Measurements from ENCODE around the gene CDKN2B-AS1. TPM values are rescaled to one million over a fixed set of nuclear protein-coding genes. Genes with fewer than 3 reads are reported as not detected.
A peak's percentile ranks its signal among the peaks of the same experiment; 100 is the strongest.

Gene CDKN2B-AS1
- total RNA-seq, 1 donor, result not detected

- DNase-seq (ENCODE audit: low read depth in 2 of 3, low spot score in 2 of 3), result no peak
Observed at GRCh38 chr9:22147813-22148527, 153.4 kb downstream of the CDKN2B-AS1 start.

- no peak for DNase-seq (ENCODE audit: low read depth in 2 of 3, low spot score in 2 of 3)
Observed at GRCh38 chr9:22148528-22148875, 153.9 kb downstream of the CDKN2B-AS1 start.

DNA sequence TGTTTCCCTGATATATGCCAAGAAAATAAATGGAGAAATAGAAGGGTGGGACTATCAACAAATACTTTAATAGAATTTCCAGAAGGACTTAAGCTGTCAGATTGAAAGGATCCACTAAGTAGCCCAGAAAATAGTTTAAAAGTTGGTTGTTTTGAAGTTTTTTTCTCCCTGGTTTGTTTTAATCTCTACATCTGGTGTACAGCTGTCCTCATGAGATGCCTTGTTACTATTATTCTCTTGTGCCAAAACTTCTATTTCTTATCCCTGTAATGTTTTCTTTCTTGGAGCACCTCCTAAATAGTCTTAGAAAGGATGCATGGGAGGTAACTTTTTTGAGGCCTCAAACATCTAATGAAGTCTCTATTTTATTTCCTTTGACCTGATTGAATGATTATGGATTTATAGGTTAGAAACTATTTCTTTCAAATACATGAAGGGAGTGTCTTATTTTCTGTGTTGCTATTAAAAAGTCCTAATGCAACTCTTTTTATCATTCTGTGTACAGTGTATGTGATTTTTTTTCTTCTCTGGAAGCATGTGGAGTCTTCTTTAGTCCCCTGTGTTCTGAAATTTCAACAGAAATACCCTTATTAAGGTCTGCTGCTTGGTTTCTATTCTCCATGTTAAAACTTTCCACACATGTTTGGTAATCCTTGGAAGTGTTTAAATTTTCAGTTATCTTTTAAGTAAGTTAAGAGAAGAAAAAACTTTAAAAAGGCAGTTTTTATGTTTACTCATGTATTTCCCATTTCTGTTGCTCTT lies 154.5 kb downstream of the CDKN2B-AS1 start:
- DNase-seq (ENCODE audit: low read depth in 2 of 3, low spot score in 2 of 3), result no peak

- DNase-seq (ENCODE audit: low read depth in 2 of 3, low spot score in 2 of 3), result no peak
Observed at GRCh38 chr9:22154064-22154463, 159.5 kb downstream of the CDKN2B-AS1 start.

GRCh38 chr9:22156586-22156985 lies 162.0 kb downstream of the CDKN2B-AS1 start:
- DNase-seq (ENCODE audit: low read depth in 2 of 3, low spot score in 2 of 3), result no peak

DNA sequence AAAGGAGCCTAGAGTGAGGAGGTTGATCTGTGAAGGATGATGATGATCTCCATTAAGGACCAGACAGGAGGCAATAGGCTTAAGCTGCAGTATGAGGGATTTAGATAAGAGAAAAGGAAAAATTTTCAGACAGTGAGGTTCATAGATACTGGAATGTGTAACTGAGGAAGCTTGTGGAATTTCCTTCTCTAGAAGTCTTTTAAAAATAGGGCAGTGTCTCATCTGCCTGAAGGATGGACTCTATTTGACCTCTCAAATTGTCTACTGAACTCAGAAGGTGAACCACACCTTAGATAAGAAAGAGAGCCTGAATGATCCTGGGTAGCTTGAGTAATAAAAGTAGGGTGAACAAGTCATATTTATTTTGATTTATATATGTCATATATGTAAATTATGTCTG lies 162.7 kb downstream of the CDKN2B-AS1 start:
- DNase-seq (ENCODE audit: low read depth in 2 of 3, low spot score in 2 of 3), result no peak

GRCh38 chr9:22157828-22158227 lies 163.2 kb downstream of the CDKN2B-AS1 start:
- no peak for DNase-seq (ENCODE audit: low read depth in 2 of 3, low spot score in 2 of 3)

GRCh38 chr9:22158271-22158670 lies 163.7 kb downstream of the CDKN2B-AS1 start:
- no peak for DNase-seq (ENCODE audit: low read depth in 2 of 3, low spot score in 2 of 3)

DNA sequence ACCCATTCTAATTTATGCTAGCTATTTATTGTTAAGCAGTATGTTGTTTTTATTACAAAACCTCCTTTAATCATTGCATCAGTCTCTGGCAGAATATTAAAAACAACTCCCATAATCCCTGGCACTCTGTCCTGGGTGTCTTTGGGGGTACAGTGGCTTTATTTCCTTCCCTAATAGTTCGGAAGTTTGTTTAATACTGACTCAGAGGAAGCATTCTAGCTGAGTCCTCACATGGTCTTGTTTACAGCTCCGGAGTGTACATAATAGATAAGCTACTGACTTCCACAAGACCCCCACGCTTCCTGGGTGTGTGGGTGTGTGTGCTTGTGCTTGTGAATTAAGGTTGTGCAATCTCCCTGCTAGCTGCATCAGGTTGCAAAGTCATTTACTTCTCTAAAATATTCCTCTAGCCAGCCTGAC lies 164.3 kb downstream of the CDKN2B-AS1 start:
- DNase-seq (ENCODE audit: low read depth in 2 of 3, low spot score in 2 of 3), result peak in 2 of 3 donors; percentile 13 to 21

DNA sequence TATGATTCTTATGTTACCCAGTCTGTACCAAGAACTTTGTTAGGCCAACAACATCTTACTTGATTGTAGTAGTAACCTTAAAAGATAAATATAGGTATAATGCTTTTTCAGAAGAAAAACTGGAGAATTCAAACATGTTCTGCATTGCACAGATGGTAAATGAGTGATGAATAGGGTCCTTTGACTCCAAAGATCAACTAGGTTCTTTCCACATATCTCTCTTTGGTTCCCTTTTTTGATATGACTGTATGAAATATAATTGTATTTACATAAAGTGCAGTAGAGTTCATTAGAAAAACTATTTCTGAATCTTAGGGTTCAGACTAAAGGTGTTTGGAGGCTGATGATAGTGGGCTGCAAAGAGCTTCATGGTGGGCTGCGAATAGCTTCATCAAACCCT lies 165.0 kb downstream of the CDKN2B-AS1 start:
- DNase-seq (ENCODE audit: low read depth in 2 of 3, low spot score in 2 of 3), result no peak

- DNase-seq (ENCODE audit: low read depth in 2 of 3, low spot score in 2 of 3), result no peak
Observed at GRCh38 chr9:22160221-22160620, 165.6 kb downstream of the CDKN2B-AS1 start.

GRCh38 chr9:22165144-22165543 lies 170.6 kb downstream of the CDKN2B-AS1 start:
- no peak for DNase-seq (ENCODE audit: low read depth in 2 of 3, low spot score in 2 of 3)

DNA sequence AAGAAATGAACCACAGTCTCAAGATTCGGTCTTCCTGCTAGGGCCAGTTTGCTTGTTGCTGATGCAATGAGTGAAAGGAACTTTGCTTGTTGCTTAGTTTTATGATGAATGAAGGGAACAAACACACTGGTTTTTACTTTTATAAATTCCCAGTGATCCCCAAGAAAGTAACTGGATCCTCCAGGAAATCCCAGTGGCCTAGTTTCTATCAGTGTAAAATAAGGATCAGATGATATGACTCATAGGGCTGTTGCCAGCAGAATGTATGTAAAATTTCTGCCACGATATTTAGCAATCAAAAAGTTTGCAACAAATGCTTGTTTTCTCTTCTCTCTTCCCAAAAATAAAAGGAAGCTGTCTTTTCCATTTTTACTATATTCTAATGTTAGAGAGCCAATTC lies 174.7 kb downstream of the CDKN2B-AS1 start:
- no peak for DNase-seq (ENCODE audit: low read depth in 2 of 3, low spot score in 2 of 3)

GRCh38 chr9:22169727-22170503 lies 175.3 kb downstream of the CDKN2B-AS1 start:
- peak in 2 of 3 donors; percentile 24 to 71 for DNase-seq (ENCODE audit: low read depth in 2 of 3, low spot score in 2 of 3)

Small RNA genes within 50 kb of the gene (small RNA-seq; reads per million reads assigned to genes)
- gene RF01909 (not detected), gene RF02045 (not detected)

Other genes with a start within 250 kb of the CDKN2B-AS1 start
- gene MTAP, start 192.2 kb upstream of the CDKN2B-AS1 start, total RNA-seq, result 14.0 TPM
- gene CDKN2A, start 399 bp upstream of the CDKN2B-AS1 start, total RNA-seq, result 0.27 TPM
- under 0.01 TPM for gene CDKN2B, start 14.5 kb downstream of the CDKN2B-AS1 start, total RNA-seq

Data from hematopoietic multipotent progenitor cell (in vitro differentiated cells).